Fibroblast of peridontal ligament (primary cell): Measurements from ENCODE around the gene MMP19.
"Not testable (repeated sequence)": the region's sequence is repeated elsewhere in the genome, so short reads cannot be mapped to it uniquely, and the experiment has no call there.

Experiments used
- DNase-seq: peaks from one replicate; pipeline ENCODE4 v3.0.0-alpha.2; 2010; ENCODE audit errors: extremely low read depth

MMP19 gene, protein sequence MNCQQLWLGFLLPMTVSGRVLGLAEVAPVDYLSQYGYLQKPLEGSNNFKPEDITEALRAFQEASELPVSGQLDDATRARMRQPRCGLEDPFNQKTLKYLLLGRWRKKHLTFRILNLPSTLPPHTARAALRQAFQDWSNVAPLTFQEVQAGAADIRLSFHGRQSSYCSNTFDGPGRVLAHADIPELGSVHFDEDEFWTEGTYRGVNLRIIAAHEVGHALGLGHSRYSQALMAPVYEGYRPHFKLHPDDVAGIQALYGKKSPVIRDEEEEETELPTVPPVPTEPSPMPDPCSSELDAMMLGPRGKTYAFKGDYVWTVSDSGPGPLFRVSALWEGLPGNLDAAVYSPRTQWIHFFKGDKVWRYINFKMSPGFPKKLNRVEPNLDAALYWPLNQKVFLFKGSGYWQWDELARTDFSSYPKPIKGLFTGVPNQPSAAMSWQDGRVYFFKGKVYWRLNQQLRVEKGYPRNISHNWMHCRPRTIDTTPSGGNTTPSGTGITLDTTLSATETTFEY

DNA sequence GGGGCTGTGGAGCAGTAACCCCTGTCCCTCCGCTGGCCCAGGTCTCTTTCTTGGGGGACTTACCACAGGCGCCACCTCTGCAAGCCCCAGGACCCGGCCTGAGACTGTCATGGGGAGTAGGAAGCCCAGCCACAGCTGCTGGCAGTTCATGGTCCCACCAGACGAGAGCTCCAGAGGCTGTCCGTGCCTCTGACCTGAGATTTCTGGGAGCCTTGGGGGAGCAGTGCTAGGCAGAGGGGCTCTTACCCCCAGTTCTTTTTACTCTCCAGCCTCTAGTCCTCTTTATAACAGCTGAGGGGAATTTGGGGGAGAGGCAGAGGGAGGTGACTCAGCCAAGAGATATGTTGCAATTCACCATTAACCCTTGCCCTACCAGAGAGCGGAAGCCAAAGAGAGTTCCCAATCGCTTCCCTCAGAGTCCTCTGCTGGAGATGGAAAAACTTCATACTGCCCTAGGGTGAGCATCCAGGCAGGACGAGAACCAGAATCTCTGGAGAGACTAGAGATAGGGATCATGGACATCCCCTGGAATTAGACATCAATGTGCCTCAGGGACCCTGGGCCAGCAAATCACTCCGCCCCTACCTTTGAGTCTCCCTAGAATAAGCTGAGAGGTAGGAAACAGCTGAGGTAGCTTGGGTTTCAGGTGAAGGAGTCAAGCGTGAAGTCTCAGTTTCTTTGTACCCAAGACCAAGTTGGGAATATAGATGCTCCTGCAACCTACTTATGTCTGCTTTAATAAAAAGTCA, at the start of gene MMP19:
TSS of gene MMP19 (minus strand) at position 256 of the 749 bp plus-strand sequence. CDS start at position 150, 106 bp downstream.
- peak; percentile 80 for DNase-seq

GRCh38 chr12:55891310-55891709, 48.6 kb upstream of the MMP19 start:
- DNase-seq: no peak

GRCh38 chr12:55885113-55885512, 42.4 kb upstream of the MMP19 start:
- DNase-seq: no peak

DNA sequence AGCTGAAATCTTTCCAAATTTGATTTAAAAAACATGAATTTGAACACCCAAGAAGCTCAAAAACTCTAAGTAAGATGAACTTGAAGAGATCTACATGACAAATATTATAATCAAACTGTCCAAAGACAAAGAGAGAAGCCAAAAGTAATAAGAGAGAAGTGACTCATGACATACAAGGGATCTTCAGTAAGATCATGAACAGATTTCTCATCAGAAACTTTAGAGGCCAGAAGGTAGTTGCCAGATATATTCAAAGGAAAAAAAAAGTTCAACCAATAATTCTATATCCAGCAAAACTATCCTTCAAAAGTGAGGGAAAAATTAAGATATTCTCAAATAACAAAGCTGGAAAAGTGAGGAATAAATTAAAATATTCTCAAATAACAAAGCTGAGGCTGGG, 35.1 kb upstream of the MMP19 start:
- no peak for DNase-seq

GRCh38 chr12:55875704-55876467, 33.1 kb upstream of the MMP19 start:
- no peak for DNase-seq

DNA sequence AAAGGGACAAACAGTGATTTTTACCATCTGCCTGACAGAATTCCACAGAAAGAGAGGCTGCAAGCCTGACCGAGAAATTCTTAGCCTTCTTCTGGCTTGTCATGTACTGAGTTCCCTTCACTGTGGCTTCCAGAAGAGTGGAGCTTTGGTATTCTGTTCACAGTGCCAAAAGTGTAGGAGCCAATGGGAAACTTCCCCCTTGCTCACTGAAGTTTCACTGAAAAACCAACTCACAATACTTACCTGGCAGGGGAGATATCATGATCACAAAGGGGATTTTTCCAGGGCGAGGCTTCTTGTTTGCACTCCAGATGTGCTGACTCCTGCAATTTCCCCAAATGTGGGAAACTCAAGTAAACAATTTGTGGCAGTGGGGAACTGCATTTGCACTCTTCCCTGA, 31.7 kb upstream of the MMP19 start:
- DNase-seq: peak; percentile 10

GRCh38 chr12:55866454-55867004, 23.8 kb upstream of the MMP19 start:
- not testable (repeated sequence) for DNase-seq

- no peak for DNase-seq
These were observed 22.6 kb upstream of the MMP19 start for GRCh38 chr12:55865327-55865726.

DNA sequence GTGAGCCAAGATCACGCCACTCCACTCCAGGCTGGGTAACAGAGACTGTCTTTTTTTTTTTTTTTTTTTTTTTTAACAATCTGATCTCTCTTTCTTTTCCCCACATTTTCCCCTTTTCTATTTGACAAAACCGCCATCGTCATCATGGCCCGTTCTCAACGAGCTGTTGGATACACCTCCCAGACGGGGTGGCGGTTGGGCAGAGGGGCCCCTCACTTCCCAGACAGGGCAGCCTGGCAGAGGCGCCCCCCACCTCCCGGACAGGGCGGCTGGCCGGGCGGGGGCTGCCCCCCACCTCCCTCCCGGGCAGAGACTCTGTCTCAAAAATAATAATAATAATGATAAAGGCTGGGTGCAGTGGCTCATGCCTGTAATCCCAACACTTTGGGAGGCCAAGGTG, 20.2 kb upstream of the MMP19 start:
- not testable (repeated sequence) for DNase-seq

DNA sequence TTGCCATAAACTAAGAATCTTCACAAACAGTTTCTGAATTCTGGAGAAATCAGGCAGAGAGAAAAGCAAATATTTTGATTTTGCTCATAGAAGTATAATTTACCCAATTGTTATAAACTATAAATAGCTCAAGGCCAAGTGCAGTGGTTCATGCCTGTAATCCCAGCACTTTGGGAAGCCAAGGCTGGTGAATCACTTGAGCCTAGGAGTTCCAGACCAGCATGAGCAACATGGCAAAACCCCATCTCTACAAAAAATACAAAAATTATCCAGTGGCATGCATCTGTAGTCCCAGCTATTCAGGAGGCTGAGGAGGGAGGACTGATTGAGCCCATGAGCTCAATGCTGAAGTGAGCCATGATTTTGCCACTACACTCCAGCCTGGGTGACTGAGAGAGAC, 19.6 kb upstream of the MMP19 start:
- peak; percentile 45 for DNase-seq

DNA sequence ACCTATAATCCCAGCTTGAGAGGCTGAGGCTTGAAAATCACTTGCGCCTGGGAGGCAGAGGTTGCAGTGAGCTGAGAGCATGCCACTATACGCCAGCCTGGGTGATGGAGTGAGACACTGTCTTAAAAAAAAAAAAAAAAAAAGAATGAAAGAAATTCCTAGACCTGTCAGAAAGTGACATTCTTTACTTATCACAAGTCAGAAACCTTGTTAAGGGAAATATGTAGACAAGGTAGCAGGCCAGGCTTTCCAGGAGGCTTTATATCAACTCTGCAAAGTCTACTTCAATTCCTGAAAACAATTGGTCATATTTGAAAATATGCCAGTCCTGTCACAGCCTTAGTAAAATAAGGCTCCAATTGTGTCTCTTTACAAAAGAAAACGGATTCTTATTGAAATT, 19.1 kb upstream of the MMP19 start:
- DNase-seq: no peak

GRCh38 chr12:55861396-55861795, 18.7 kb upstream of the MMP19 start:
- DNase-seq: no peak

- no peak for DNase-seq
These were observed 10.0 kb upstream of the MMP19 start for GRCh38 chr12:55852740-55853139.

DNA sequence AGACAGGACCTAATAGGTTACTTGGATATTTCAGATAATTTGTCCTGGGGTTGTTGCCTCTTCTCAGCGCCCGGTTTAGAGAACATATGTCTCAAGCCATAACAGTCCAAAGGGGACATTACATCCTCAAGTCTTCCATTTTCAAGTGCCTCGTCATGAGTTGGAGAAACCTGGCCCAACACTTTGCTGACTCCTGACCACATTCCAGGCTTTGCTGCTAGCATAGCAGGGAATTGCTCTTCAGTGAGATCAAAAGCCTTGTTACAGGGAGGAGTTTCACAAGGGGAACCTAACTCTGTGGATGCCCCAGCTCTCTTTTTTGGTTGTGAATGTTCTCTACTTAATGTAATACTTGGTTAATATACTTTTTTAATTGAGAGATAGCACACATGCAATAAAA, 8.2 kb upstream of the MMP19 start:
- peak; percentile 35 for DNase-seq

DNA sequence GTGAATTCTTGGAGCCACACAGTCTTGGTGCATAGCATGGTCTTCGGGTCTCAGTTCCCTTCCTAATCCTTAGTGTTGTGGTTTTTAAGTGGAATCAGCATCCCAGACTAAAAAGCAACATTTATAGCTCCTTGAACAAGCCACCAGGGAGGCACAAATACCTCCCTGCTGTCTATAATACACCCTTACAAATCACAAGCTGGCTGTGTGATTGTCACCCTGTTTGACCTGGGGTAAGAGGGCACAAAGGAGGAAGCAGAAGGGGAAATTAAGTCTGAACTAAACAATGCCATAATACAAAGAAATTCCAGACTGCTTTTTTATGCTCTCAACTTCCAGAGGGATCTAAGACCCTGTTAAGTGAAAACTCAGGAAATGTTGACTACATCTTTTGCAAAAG, 7.7 kb upstream of the MMP19 start:
- DNase-seq: no peak

DNA sequence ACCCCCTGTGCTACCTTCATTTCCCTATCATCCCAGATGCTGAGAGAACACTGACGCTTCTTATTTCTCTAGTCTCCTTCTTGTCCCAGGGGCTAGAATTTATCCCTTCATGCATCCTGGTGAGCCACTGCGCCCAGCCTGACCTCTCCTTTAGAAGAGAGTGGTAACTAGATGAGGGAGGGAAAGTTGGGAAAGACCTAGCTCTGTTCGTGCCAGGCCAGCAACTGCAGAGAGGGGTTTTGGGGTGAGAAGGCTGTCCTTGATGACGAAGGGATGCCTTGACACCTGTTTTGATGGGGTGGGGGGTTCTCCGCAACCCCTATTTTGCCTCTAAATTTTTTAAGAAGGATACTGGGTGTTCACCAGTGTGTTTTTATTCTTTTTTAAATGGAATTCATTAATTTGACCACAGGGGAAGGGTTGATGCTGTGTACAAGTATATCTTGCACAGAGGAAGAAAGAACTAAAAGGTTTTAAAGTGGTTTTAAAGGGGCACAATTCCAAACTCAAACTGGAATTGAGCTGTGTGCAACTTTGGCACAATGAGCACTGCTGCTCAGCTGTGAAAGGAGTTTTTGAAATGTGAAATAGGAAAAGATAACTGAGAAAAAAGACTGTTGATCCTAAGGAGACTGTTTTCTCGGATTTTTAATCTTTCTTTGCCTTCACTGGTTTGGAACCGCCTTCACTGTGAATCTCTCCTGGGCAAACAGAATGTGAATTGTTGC, 7.0 kb upstream of the MMP19 start:
- DNase-seq: peak; percentile 21

GRCh38 chr12:55847603-55848291, 5.0 kb upstream of the MMP19 start:
- peak; percentile 99 for DNase-seq

GRCh38 chr12:55847033-55847432, 4.3 kb upstream of the MMP19 start:
- DNase-seq: peak; percentile 66

DNA sequence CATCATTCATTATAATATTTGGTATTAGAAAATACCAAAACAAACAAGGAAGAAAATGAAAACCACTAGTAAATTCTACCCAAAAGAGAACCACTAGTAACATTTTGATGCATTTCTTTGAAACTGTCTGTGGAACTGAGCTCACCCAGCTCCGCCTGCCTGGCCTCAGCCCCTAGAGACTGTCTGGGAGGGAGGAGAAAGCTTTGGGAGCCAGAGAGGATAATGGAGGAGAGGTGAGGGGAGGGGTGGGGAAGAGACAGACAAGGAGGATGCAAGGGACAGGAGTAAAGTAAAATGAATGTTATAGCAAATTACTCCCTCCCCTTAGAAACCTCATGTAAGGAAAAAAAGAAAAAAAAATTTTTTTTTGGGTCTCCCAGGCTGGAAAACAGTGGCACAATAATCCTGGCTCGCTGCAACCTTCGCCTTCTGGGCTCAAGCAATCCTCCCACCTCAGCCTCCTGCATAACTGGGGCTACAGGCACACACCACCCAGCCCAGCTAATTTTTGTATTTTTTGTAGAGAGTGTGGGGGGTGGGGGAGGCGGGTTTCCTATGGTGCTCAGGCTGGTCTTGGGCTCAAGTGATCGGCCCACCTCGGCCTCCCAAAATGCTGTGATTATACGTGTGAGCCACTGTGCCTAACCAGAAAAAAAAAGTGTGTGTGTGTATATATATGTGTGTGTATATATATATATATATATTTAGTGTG, 3.2 kb upstream of the MMP19 start:
- DNase-seq: no peak

DNA sequence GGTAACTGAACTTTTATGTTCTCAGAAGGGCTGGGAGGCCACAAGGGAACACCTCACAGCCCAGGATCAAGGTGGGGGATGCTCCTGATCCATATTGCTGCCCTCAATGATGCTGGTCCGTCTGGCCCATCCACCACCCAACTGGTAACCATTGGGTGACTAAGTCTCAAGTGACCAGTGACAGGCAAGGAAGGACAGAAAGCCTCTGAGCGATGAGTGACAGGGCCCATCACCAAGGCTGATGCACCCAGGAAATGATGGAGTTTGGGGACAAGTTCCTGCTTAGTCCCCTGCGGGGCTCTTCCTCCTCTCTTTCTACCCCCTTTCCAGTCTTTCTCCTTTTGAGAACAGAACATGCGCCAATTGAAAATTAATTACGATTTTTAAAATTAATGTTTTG, 2.6 kb upstream of the MMP19 start:
- no peak for DNase-seq
